HL-60 (cell line): ENCODE measurements around the gene QRSL1.
"Not testable (repeated sequence)": the region's sequence is repeated elsewhere in the genome, so short reads cannot be mapped to it uniquely, and the experiment has no call there.

Experiments used
- DNase-seq, 2 experiments: peaks; one replicate each; pipeline ENCODE4 v3.0.0-alpha.2; 2010 to 2020; ENCODE audit warnings: low read depth in 1 of 2, low spot score in 1 of 2
- H3K27ac ChIP-seq: fragments of 250-450 bp; sonication (Bioruptor Pico); replicated peaks from 2 replicates; pipeline ENCODE4 v1.5.1; 2020; ENCODE audit warnings: mild to moderate bottlenecking, moderate library complexity
- H3K27me3 ChIP-seq: fragments of 250-450 bp; sonication (Bioruptor Pico); 2 replicates; pipeline ENCODE4 v1.5.1; 2021; ENCODE audit warnings: mild to moderate bottlenecking, moderate library complexity; ENCODE audit not compliant: insufficient read depth, poor library complexity, severe bottlenecking
- H3K4me3 ChIP-seq: replicated peaks from 2 replicates; pipeline ENCODE4 v1.5.1; 2011; ENCODE audit warnings: mild to moderate bottlenecking, control low read depth, low read length; ENCODE audit not compliant: insufficient read depth
- GABPA ChIP-seq: IDR thresholded peaks from 2 replicates; pipeline ENCODE4 v1.6.1; 2012; ENCODE audit warnings: low read depth
- POLR2AphosphoS5 ChIP-seq: IDR thresholded peaks from 2 replicates; pipeline ENCODE4 v1.6.1; 2012; ENCODE audit warnings: low read depth
- SPI1 ChIP-seq: IDR thresholded peaks from 2 replicates; pipeline ENCODE4 v1.6.1; 2012; ENCODE audit warnings: low read depth, mild to moderate bottlenecking, borderline replicate concordance
- long read RNA-seq: library from polyadenylated mRNA; unstranded; transcript quantifications from one replicate; pipeline ENCODE4 v2.0.0, GENCODE V29; 2020
- TF ChIP-seq, protein P1 (sequence below): IDR thresholded peaks from 2 replicates; pipeline ENCODE4 v1.6.1; 2012; ENCODE audit warnings: low read depth; ENCODE audit not compliant: insufficient replicate concordance
- TF ChIP-seq, protein P2 (sequence below): IDR thresholded peaks from one replicate; pipeline ENCODE4 v1.5.1; 2011; ENCODE audit warnings: low read length, control low read depth, inconsistent platforms; ENCODE audit not compliant: insufficient read depth

QRSL1 gene, protein sequence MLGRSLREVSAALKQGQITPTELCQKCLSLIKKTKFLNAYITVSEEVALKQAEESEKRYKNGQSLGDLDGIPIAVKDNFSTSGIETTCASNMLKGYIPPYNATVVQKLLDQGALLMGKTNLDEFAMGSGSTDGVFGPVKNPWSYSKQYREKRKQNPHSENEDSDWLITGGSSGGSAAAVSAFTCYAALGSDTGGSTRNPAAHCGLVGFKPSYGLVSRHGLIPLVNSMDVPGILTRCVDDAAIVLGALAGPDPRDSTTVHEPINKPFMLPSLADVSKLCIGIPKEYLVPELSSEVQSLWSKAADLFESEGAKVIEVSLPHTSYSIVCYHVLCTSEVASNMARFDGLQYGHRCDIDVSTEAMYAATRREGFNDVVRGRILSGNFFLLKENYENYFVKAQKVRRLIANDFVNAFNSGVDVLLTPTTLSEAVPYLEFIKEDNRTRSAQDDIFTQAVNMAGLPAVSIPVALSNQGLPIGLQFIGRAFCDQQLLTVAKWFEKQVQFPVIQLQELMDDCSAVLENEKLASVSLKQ
- long read RNA-seq, full-length matches to known transcripts = 301 of 369 reads
- long read RNA-seq, partial matches to known transcripts = 23 of 369 reads
- long read RNA-seq, other reads (novel, unspliced or antisense) = 45 of 369 reads

DNA sequence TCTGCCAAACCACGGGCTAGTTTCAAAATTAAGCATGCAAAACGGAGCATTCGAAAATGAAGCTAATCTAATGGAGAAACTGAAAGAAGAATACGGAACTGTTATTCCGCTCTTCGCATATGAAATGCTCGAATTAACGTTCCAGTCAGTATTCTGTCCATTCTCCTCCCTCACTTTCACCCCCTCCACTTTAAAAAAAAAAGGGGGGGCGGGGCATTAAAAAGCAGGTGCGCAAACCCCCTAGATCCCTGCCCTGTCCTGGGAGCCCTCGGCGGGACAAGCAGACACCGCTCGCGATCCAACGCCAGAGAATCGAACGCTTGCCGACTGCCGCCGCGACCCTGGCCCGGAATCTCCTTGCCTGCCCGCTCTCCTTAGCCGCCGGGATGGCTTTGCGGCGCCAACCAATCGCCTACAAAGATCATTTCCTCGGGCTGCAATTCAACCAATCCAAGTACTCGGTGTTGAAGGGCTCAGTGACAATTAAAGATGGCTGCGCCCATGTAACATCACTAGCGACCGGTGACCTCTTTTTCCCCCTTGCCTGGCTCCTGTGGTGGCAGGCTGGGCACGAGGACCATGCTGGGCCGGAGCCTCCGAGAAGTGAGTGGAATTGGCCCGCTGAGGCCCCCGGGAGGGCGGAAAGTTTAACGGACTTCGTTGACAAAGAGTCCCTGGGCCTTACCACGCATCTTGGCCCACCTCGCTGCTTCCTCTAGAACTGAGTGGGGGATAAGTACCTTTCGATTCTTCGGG lies at the start of gene QRSL1, which contains the start of gene RTN4IP1:
Gene QRSL1 (plus strand): TSS at position 476 of the 756 bp plus-strand sequence. CDS start 104 bp downstream, at position 580.
Gene RTN4IP1 (minus strand): TSS at position 396 of the 756 bp plus-strand sequence. CDS start 477 bp downstream, outside the sequence.
- peak within 1 kb of the TSS; percentile 77 for H3K4me3 ChIP-seq

DNA sequence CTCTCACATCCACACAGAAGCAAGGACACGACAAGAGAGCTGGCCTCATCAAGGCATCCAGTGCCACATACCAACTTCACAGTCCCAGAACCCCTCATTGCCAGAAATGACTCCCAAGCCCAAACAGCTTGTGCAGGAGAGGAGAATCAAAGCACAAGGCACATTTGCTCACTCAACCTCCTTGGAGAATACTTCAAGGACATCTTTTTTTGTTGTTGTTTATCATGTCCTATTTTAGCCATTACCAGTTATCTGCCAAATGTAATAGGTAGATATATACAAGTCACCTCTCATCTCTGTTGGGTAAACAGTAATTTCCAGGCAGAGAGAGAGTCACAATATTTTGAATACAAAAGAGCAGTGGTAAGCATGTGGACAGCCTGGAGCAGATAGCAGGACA lies 47.9 kb upstream of the QRSL1 start:
- no peak for DNase-seq
- Histone ChIP-seq H3K27me3 (no peaks in the 10 kb centered on the region), H3K4me3 (no peak overlapping the region), H3K27ac (no peak overlapping the region)
- TF ChIP-seq, protein P1, sequence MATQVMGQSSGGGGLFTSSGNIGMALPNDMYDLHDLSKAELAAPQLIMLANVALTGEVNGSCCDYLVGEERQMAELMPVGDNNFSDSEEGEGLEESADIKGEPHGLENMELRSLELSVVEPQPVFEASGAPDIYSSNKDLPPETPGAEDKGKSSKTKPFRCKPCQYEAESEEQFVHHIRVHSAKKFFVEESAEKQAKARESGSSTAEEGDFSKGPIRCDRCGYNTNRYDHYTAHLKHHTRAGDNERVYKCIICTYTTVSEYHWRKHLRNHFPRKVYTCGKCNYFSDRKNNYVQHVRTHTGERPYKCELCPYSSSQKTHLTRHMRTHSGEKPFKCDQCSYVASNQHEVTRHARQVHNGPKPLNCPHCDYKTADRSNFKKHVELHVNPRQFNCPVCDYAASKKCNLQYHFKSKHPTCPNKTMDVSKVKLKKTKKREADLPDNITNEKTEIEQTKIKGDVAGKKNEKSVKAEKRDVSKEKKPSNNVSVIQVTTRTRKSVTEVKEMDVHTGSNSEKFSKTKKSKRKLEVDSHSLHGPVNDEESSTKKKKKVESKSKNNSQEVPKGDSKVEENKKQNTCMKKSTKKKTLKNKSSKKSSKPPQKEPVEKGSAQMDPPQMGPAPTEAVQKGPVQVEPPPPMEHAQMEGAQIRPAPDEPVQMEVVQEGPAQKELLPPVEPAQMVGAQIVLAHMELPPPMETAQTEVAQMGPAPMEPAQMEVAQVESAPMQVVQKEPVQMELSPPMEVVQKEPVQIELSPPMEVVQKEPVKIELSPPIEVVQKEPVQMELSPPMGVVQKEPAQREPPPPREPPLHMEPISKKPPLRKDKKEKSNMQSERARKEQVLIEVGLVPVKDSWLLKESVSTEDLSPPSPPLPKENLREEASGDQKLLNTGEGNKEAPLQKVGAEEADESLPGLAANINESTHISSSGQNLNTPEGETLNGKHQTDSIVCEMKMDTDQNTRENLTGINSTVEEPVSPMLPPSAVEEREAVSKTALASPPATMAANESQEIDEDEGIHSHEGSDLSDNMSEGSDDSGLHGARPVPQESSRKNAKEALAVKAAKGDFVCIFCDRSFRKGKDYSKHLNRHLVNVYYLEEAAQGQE = no peak
- TF ChIP-seq GABPA (no peak), SPI1 (no peak)
- TF ChIP-seq, protein P2, sequence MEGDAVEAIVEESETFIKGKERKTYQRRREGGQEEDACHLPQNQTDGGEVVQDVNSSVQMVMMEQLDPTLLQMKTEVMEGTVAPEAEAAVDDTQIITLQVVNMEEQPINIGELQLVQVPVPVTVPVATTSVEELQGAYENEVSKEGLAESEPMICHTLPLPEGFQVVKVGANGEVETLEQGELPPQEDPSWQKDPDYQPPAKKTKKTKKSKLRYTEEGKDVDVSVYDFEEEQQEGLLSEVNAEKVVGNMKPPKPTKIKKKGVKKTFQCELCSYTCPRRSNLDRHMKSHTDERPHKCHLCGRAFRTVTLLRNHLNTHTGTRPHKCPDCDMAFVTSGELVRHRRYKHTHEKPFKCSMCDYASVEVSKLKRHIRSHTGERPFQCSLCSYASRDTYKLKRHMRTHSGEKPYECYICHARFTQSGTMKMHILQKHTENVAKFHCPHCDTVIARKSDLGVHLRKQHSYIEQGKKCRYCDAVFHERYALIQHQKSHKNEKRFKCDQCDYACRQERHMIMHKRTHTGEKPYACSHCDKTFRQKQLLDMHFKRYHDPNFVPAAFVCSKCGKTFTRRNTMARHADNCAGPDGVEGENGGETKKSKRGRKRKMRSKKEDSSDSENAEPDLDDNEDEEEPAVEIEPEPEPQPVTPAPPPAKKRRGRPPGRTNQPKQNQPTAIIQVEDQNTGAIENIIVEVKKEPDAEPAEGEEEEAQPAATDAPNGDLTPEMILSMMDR = no peak

More for the DNA sequence above, at the start of gene QRSL1, which contains the start of gene RTN4IP1:
- TF ChIP-seq, protein P1 = peak; percentile 33
- TF ChIP-seq, protein P2 = no peak
- TF ChIP-seq GABPA (no peak), POLR2AphosphoS5 (peak; percentile 65), SPI1 (peak; percentile 60; the same call in 1 of the 2 replicates)
- peak within 1 kb of the TSS; percentile 86 for H3K27ac ChIP-seq
- no peaks in the 10 kb centered on the region for H3K27me3 ChIP-seq
- DNase-seq = peak; percentile 87 to 93

DNA sequence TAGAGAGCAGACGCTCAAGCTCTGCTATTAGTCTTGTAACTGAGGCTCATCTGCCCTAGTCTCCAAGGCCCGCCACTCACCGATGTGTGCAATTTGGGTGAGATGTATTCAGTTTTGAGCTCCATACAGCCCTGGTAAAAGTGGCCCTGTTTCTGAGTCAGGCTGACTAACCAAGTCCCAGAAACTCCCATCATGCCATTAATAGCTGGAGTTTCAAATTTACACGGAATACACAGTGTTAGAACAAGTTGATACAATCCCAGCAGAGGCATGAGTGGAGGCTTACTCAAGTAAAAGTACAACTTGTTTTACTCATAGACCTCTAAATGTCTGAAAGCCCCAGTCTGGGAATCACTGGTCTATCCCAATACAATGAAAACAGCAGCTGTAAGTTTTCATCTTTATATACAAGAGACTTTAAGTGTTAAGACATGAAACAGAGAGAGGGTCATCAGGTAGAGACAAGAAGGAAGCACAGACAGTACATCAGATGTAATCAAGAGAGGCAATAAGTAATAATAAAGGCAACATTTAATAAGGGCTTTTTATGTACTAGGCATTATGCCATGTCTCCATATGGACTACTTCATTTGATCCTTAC lies 42.5 kb upstream of the QRSL1 start:
- no peaks in the 10 kb centered on the region for H3K27me3 ChIP-seq
- no peak for DNase-seq
- TF ChIP-seq POLR2AphosphoS5 = no peak
- TF ChIP-seq GABPA = no peak
- no peak for TF ChIP-seq SPI1
- TF ChIP-seq, protein P2 = no peak
- TF ChIP-seq, protein P1 = no peak
- no peak overlapping the region for H3K27ac ChIP-seq
- no peak overlapping the region for H3K4me3 ChIP-seq

DNA sequence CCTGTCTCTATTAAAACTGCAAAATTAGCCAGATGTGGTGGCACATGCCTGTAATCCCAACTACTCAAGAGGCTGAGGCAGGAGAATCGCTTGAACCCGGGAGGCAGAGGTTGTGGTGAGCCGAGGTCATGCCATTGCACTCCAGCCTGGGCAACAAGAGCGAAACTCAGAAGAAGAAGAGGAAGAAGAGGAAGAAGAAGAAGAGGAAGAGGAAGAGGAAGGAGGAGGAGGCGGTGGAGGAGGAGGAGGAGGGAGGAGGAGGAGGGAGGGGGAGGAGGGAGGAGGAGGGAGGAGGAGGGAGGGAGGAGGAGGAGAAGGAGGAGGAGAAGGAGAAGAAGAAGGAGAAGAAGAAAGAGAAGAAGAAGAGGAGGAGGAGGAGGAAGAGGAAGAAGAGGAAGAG lies 40.4 kb upstream of the QRSL1 start:
- DNase-seq = peak; percentile 13 to 26
- not testable (repeated sequence) for H3K27me3 ChIP-seq, H3K4me3 ChIP-seq, H3K27ac ChIP-seq
